WTC11 (cell line): ENCODE measurements around the gene LPP.

Source experiments
- CBFB ChIP-seq: sonication (generic); formaldehyde crosslinking; IDR thresholded peaks from 2 replicates; pipeline ENCODE4 v1.8.1; 2022; ENCODE audit warnings: mild to moderate bottlenecking, low read depth, missing genetic modification reagents
- CREM ChIP-seq: sonication (generic); formaldehyde crosslinking; IDR thresholded peaks from 2 replicates; pipeline ENCODE4 v1.8.1; 2022; ENCODE audit warnings: mild to moderate bottlenecking, missing genetic modification reagents, moderate library complexity
- CTCF ChIP-seq: fragments of 200-600 bp; IDR thresholded peaks from 2 replicates; pipeline ENCODE4 v1.8.0; 2022; ENCODE audit warnings: antibody characterized with exemption
- GABPB1 ChIP-seq: sonication (generic); formaldehyde crosslinking; IDR thresholded peaks from 2 replicates; pipeline ENCODE4 v1.8.1; 2023; ENCODE audit warnings: mild to moderate bottlenecking, missing genetic modification reagents
- HMGXB4 ChIP-seq: sonication (generic); formaldehyde crosslinking; IDR thresholded peaks from 2 replicates; pipeline ENCODE4 v1.8.1; 2023; ENCODE audit warnings: mild to moderate bottlenecking, moderate library complexity, missing genetic modification reagents
- IRF2 ChIP-seq: sonication (generic); formaldehyde crosslinking; IDR thresholded peaks from 2 replicates; pipeline ENCODE4 v1.8.0; 2022; ENCODE audit warnings: low read depth, missing genetic modification reagents, borderline replicate concordance
- MAX ChIP-seq: sonication (generic); formaldehyde crosslinking; IDR thresholded peaks from 2 replicates; pipeline ENCODE4 v1.8.0; 2022; ENCODE audit warnings: mild to moderate bottlenecking, missing genetic modification reagents
- PREB ChIP-seq: sonication (generic); formaldehyde crosslinking; IDR thresholded peaks from 2 replicates; pipeline ENCODE4 v1.8.1; 2022; ENCODE audit warnings: mild to moderate bottlenecking, missing genetic modification reagents, moderate library complexity, borderline replicate concordance
- TP53 ChIP-seq: sonication (generic); formaldehyde crosslinking; IDR thresholded peaks from 2 replicates; pipeline ENCODE4 v1.8.1; 2023; ENCODE audit warnings: mild to moderate bottlenecking, missing genetic modification reagents
- ZBTB21 ChIP-seq: sonication (generic); formaldehyde crosslinking; IDR thresholded peaks from 2 replicates; pipeline ENCODE4 v1.8.1; 2023; ENCODE audit warnings: mild to moderate bottlenecking, missing genetic modification reagents, borderline replicate concordance
- ZNF138 ChIP-seq: sonication (generic); formaldehyde crosslinking; conservative IDR thresholded peaks from 2 replicates; pipeline ENCODE4 v1.8.1; 2022; ENCODE audit warnings: mild to moderate bottlenecking, moderate library complexity, missing genetic modification reagents
- ZNF263 ChIP-seq: sonication (generic); formaldehyde crosslinking; IDR thresholded peaks from 2 replicates; pipeline ENCODE4 v1.8.1; 2022; ENCODE audit warnings: low read depth, mild to moderate bottlenecking, moderate library complexity, missing genetic modification reagents

GRCh38 chr3:188602620-188603019 lies 448.7 kb downstream of the LPP start:
- TF ChIP-seq HMGXB4 (no peak), CTCF (no peak), CREM (CRISPR knock-in tag) (no peak), MAX (CRISPR knock-in tag) (no peak), CBFB (CRISPR knock-in tag) (no peak), ZNF263 (no peak), IRF2 (CRISPR knock-in tag) (no peak), ZNF138 (no peak), ZBTB21 (CRISPR knock-in tag) (no peak), PREB (CRISPR knock-in tag) (no peak), GABPB1 (CRISPR knock-in tag) (no peak), TP53 (CRISPR knock-in tag) (no peak)
